Measurements from ENCODE around the gene FOXG1.

- TF ChIP-seq CTCF (IDR thresholded peaks at IDR 0.05; ENCODE audit: poor library complexity, severe bottlenecking), result no peak
- TF ChIP-seq EZH2 (IDR thresholded peaks at IDR 0.05; ENCODE audit: borderline replicate concordance, insufficient read depth, low read length, poor library complexity, severe bottlenecking), result no peak
- no peak for TF ChIP-seq REST (IDR thresholded peaks at IDR 0.05; ENCODE audit: borderline replicate concordance)
- TF ChIP-seq TAF1 (IDR thresholded peaks at IDR 0.05; ENCODE audit: low read depth), result no peak
- TF ChIP-seq POLR2AphosphoS5 (IDR thresholded peaks at IDR 0.05), result no peak
- no peak for TF ChIP-seq SMC3 (conservative IDR thresholded peaks at IDR 0.05; ENCODE audit: poor library complexity)
- TF ChIP-seq EP300 (conservative IDR thresholded peaks at IDR 0.05; ENCODE audit: poor library complexity, severe bottlenecking), result no peak
- TF ChIP-seq MXI1 (conservative IDR thresholded peaks at IDR 0.05; ENCODE audit: poor library complexity, severe bottlenecking), result no peak
- no peak for TF ChIP-seq RAD21 (conservative IDR thresholded peaks at IDR 0.05)
Observed at GRCh38 chr14:28783664-28784063, 17.1 kb downstream of the FOXG1 start.

Data from neural cell (in vitro differentiated cells).